Caco-2 (cell line): ENCODE data around the gene NSG1. TPM values are rescaled to one million over a fixed set of nuclear protein-coding genes. Genes with fewer than 3 reads are reported as not detected.
A peak's percentile ranks its signal among the peaks of the same experiment; 100 is the strongest.

Experiments
- Bru-seq: library from RNA; stranded (reverse); fragments of 400-500 nt; gene quantifications from one replicate; lab custom pipeline; 2021; lab: Mats Ljungman, UMichigan
- BruChase-seq, 2 experiments: library from RNA; stranded (reverse); fragments of 400-500 nt; gene quantifications; one replicate each; lab custom pipeline; 2021; lab: Mats Ljungman, UMichigan
- BruUV-seq: library from RNA; stranded (reverse); fragments of 400-500 nt; replicated peaks from 2 replicates; lab custom pipeline; 2021; lab: Mats Ljungman, UMichigan
- CTCF ChIA-PET: fragments of 300-600 bp; sonication (Branson Sonifier 250); formaldehyde crosslinking; loops from one replicate; lab custom pipeline; 2022; ENCODE audit warnings: antibody characterized with exemption; lab: Charles Lee
- POLR2A ChIA-PET: fragments of 300-600 bp; sonication (Branson Sonifier 250); formaldehyde crosslinking; loops from one replicate; lab custom pipeline; 2022; ENCODE audit warnings: antibody characterized with exemption; lab: Charles Lee
- DNase-seq, 2 experiments: peaks; one replicate each; pipeline versions ENCODE4 v3.0.0 to v3.0.0-alpha.2; 2020 to 2022
- H3K27me3 ChIP-seq: replicated peaks from 2 replicates; pipeline ENCODE4 v1.6.0; 2011; ENCODE audit warnings: low read length; ENCODE audit not compliant: control insufficient read depth, insufficient read depth
- H3K36me3 ChIP-seq: 2 replicates; pipeline ENCODE4 v1.5.1; 2011; ENCODE audit warnings: low read length; ENCODE audit not compliant: control insufficient read depth, insufficient read depth
- H3K4me1 ChIP-seq: fragments of 250-450 bp; sonication (Bioruptor Pico); 2 replicates; pipeline ENCODE4 v1.5.1; 2020; ENCODE audit warnings: mild to moderate bottlenecking
- H3K4me3 ChIP-seq: 2 replicates; pipeline ENCODE4 v1.5.1; 2011; ENCODE audit warnings: low read depth, mild to moderate bottlenecking, control low read depth, low read length
- H3K9me3 ChIP-seq: fragments of 250-450 bp; sonication (Bioruptor Pico); 2 replicates; pipeline ENCODE4 v1.5.1; 2020; ENCODE audit warnings: mild to moderate bottlenecking, moderate library complexity
- H3K27ac Mint-ChIP-seq: one replicate; pipeline ENCODE4 v1.8.0; 2022; ENCODE audit warnings: mixed read lengths; ENCODE audit not compliant: unreplicated experiment
- H3K27me3 Mint-ChIP-seq: one replicate; pipeline ENCODE4 v1.8.0; 2022; ENCODE audit warnings: mixed read lengths; ENCODE audit not compliant: insufficient read depth, unreplicated experiment
- H3K36me3 Mint-ChIP-seq: one replicate; pipeline ENCODE4 v1.8.0; 2022; ENCODE audit warnings: mild to moderate bottlenecking, mixed read lengths; ENCODE audit not compliant: insufficient read depth, unreplicated experiment
- H3K4me1 Mint-ChIP-seq: one replicate; pipeline ENCODE4 v1.8.0; 2022; ENCODE audit warnings: low read depth, mixed read lengths; ENCODE audit not compliant: unreplicated experiment
- H3K4me3 Mint-ChIP-seq: one replicate; pipeline ENCODE4 v1.8.0; 2022; ENCODE audit warnings: mild to moderate bottlenecking, moderate library complexity, mixed read lengths; ENCODE audit not compliant: unreplicated experiment
- H3K9me3 Mint-ChIP-seq: one replicate; pipeline ENCODE4 v1.8.0; 2022; ENCODE audit warnings: mixed read lengths; ENCODE audit not compliant: unreplicated experiment
- CTCF ChIP-seq, 2 experiments: fragments of 200-600 bp in 1 of 2; IDR thresholded peaks; 1 replicate in 1 of 2; 2 replicates in 1 of 2; pipeline versions ENCODE4 v1.5.1 to v1.8.0; 2011 to 2022; ENCODE audit warnings: antibody characterized with exemption in 1 of 2, control low read depth in 1 of 2, inconsistent platforms in 1 of 2, low read depth in 1 of 2, low read length in 1 of 2, mild to moderate bottlenecking in 1 of 2, moderate library complexity in 1 of 2; ENCODE audit not compliant: insufficient read depth in 1 of 2, severe bottlenecking in 1 of 2, unreplicated experiment in 1 of 2
- intact Hi-C: fragments of 100-400 bp; cut with micrococcal nuclease; formaldehyde crosslinking; loops from one replicate; pipeline ENCODE4 v1.10.0; 2022; ENCODE audit not compliant: unreplicated experiment
- long read RNA-seq: library from polyadenylated mRNA; stranded (forward); transcript quantifications from one replicate; pipeline ENCODE4 v2.0.0, GENCODE V29; 2022
- total RNA-seq: library from RNA; stranded (reverse); gene quantifications from 2 replicates; pipeline ENCODE4 v1.2.3, GENCODE V29; 2022

The NSG1 gene
- total RNA-seq (5.5 and 7.2 TPM in 2 replicates), Bru-seq, nascent RNA (percentile 16 among the genes with signal in this experiment), BruChase-seq, experiment 1, labeled RNA remaining after a 2-hour chase (percentile 23 among the genes with signal in this experiment), BruChase-seq, experiment 2, labeled RNA remaining after a 6-hour chase (percentile 31 among the genes with signal in this experiment)
- long read RNA-seq, partial matches to known transcripts: 1 of 2 reads
- long read RNA-seq, other reads (novel, unspliced or antisense): 0 of 2 reads

- peak in 1 of 2 experiments; percentile 43 for DNase-seq
These were observed at the start of gene NSG1 for GRCh38 chr4:4386736-4387392. Gene NSG1 (plus strand): TSS chr4:4387102. CDS start chr4:4387630, 528 bp downstream.

GRCh38 chr4:4338210-4339001 lies 48.5 kb upstream of the NSG1 start:
- H3K27ac Mint-ChIP-seq: no peak overlapping the region
- BruUV-seq: no TSS peak
- H3K27me3 ChIP-seq: no peaks in the 10 kb centered on the region
- H3K4me3 ChIP-seq: no peak overlapping the region
- no peak overlapping the region for H3K4me3 Mint-ChIP-seq
- peaks cover 4% of the 10 kb centered on the region for H3K27me3 Mint-ChIP-seq
- DNase-seq: no peak
- no peaks in the 10 kb centered on the region for H3K9me3 Mint-ChIP-seq
- H3K36me3 Mint-ChIP-seq: no peaks in the 10 kb centered on the region
- POLR2A ChIA-PET: no interaction called here
- no peaks in the 10 kb centered on the region for H3K4me1 ChIP-seq
- CTCF ChIA-PET: interaction anchor here (1.4 to 1.7 kb wide), 2 partner anchors 14 to 87 kb away, joined by 3 to 5 read pairs; no protein-coding TSS in a partner anchor
- no peaks in the 10 kb centered on the region for H3K36me3 ChIP-seq
- no peaks in the 10 kb centered on the region for H3K9me3 ChIP-seq
- TF ChIP-seq CTCF (IDR thresholded peaks at IDR 0.05; ENCODE audit: insufficient read depth in 1 of 2, low read depth in 1 of 2, low read length in 1 of 2, severe bottlenecking in 1 of 2, unreplicated experiment in 1 of 2): no peak
- intact Hi-C loops: no loop called here
- no peaks in the 10 kb centered on the region for H3K4me1 Mint-ChIP-seq

More at GRCh38 chr4:4386736-4387392, at the start of gene NSG1:
- H3K4me1 ChIP-seq: peaks cover 14% of the 10 kb centered on the region; the same call in 1 of the 2 replicates
- peak within 1 kb of the TSS; percentile 39 for H3K4me3 ChIP-seq
- no peaks in the 10 kb centered on the region for H3K36me3 ChIP-seq
- Mint-ChIP-seq H3K4me1 (no peaks in the 10 kb centered on the region), H3K4me3 (peak within 1 kb of the TSS; percentile 77), H3K36me3 (peaks cover 4% of the 10 kb centered on the region), H3K9me3 (no peaks in the 10 kb centered on the region), H3K27me3 (peaks cover 30% of the 10 kb centered on the region), H3K27ac (no peak within 1 kb of the TSS)
- BruUV-seq: no TSS peak
- H3K27me3 ChIP-seq: no peaks in the 10 kb centered on the region; the same call in 1 of the 2 replicates
- intact Hi-C loops: no loop called here
- ChIA-PET POLR2A (no interaction called here), CTCF (no interaction called here)
- no peaks in the 10 kb centered on the region for H3K9me3 ChIP-seq
- TF ChIP-seq CTCF (IDR thresholded peaks at IDR 0.05; ENCODE audit: insufficient read depth in 1 of 2, low read depth in 1 of 2, low read length in 1 of 2, severe bottlenecking in 1 of 2, unreplicated experiment in 1 of 2): no peak

GRCh38 chr4:4339504-4340085 lies 47.3 kb upstream of the NSG1 start:
- intact Hi-C loops: no loop called here
- H3K27me3 ChIP-seq: no peaks in the 10 kb centered on the region
- Mint-ChIP-seq H3K4me3 (no peak overlapping the region), H3K36me3 (no peaks in the 10 kb centered on the region), H3K4me1 (no peaks in the 10 kb centered on the region), H3K9me3 (no peaks in the 10 kb centered on the region), H3K27ac (no peak overlapping the region), H3K27me3 (peaks cover 4% of the 10 kb centered on the region)
- CTCF ChIA-PET: no interaction called here
- no TSS peak for BruUV-seq
- POLR2A ChIA-PET: no interaction called here
- H3K4me3 ChIP-seq: no peak overlapping the region
- no peak for DNase-seq
- H3K4me1 ChIP-seq: no peaks in the 10 kb centered on the region
- no peaks in the 10 kb centered on the region for H3K9me3 ChIP-seq
- TF ChIP-seq CTCF (IDR thresholded peaks at IDR 0.05; ENCODE audit: insufficient read depth in 1 of 2, low read depth in 1 of 2, low read length in 1 of 2, severe bottlenecking in 1 of 2, unreplicated experiment in 1 of 2): no peak
- no peaks in the 10 kb centered on the region for H3K36me3 ChIP-seq
